Sigmoid colon (tissue), 7 donors: ENCODE results near the gene KLF16. TPM values are rescaled to one million over a fixed set of nuclear protein-coding genes. Genes with fewer than 3 reads are reported as not detected.
A peak's percentile ranks its signal among the peaks of the same experiment; 100 is the strongest.

ENCODE experiments used
- DNase-seq: peaks from one replicate; pipeline ENCODE4 v3.0.0-alpha.2; 2019
- H3K27ac ChIP-seq, 4 donors: fragments of 200-600 bp; sonication (generic); one replicate each; pipeline ENCODE4 v1.5.1; 2016 to 2019; ENCODE audit warnings: mild to moderate bottlenecking in 1 of 4
- H3K27me3 ChIP-seq, 3 donors: fragments of 200-600 bp; sonication (generic); one replicate each; pipeline ENCODE4 v1.5.1; 2019; ENCODE audit warnings: mild to moderate bottlenecking in 1 of 3
- H3K36me3 ChIP-seq, 4 donors: fragments of 200-600 bp; sonication (generic); one replicate each; pipeline ENCODE4 v1.5.1; 2016 to 2019
- H3K4me1 ChIP-seq, 4 donors: fragments of 200-600 bp; sonication (generic); one replicate each; pipeline ENCODE4 v1.5.1; 2017 to 2019
- H3K4me3 ChIP-seq, 4 donors: fragments of 200-600 bp; sonication (generic); one replicate each; pipeline ENCODE4 v1.5.1; 2017 to 2019; ENCODE audit warnings: mild to moderate bottlenecking in 2 of 4, moderate library complexity in 1 of 4
- H3K9me3 ChIP-seq, 4 donors: fragments of 200-600 bp in 3 of 4; sonication (generic) in 3 of 4; one replicate each; pipeline versions ENCODE4 v1.5.1 to v1.6.1; 2013 to 2019
- CTCF ChIP-seq, 4 experiments: fragments of 450-650 bp in 3 of 4; fragments of 200-600 bp in 1 of 4; IDR thresholded peaks; one replicate each; pipeline ENCODE4 v1.5.1; 2016 to 2019; ENCODE audit warnings: antibody characterized with exemption in 4 of 4, mild to moderate bottlenecking in 3 of 4, moderate library complexity in 2 of 4
- EP300 ChIP-seq, 4 donors: sonication (generic); formaldehyde crosslinking; IDR thresholded peaks; one replicate each; pipeline ENCODE4 v1.6.1; 2017; ENCODE audit warnings: antibody characterized with exemption in 4 of 4
- POLR2A ChIP-seq, 2 donors: fragments of 450-650 bp; IDR thresholded peaks; one replicate each; pipeline ENCODE4 v1.6.1; 2016; ENCODE audit warnings: antibody characterized with exemption in 2 of 2, mild to moderate bottlenecking in 2 of 2, moderate library complexity in 2 of 2
- POLR2AphosphoS5 ChIP-seq, 4 donors: sonication (generic); formaldehyde crosslinking; IDR thresholded peaks; one replicate each; pipeline ENCODE4 v1.6.1; 2017; ENCODE audit warnings: antibody characterized with exemption in 4 of 4
- WGBS, 2 donors: extraction: QIAGEN DNeasy Blood & Tissue Kit; methylation state at CpG; one replicate each; pipeline ENCODE4 v1.1.7; 2013; 5-methylcytosine and 5-hydroxymethylcytosine counted together
- intact Hi-C: fragments of 100-400 bp; cut with DNase I; formaldehyde crosslinking; loops from one replicate; pipeline ENCODE4 v1.15.1; 2023
- polyA plus RNA-seq, 3 donors: library from polyadenylated mRNA; stranded (reverse); fragments of 200-250 nt; gene quantifications; one replicate each; pipeline ENCODE4 v1.2.3, GENCODE V29; 2013
- total RNA-seq, 4 donors: library from RNA; depleted of rRNA; stranded (reverse); fragments of >200 nt; gene quantifications; one replicate each; pipeline ENCODE4 v1.1.0, GENCODE V29; 2016
- donor health status: healthy with polysubstance abuse.
- donor health status: Bipolar disorder and iron deficiency.
- donor health status: healthy.

KLF16 gene
- total and polyA plus RNA-seq, 7 donors = 2.1 to 20.5 (median 8.4) TPM

- Histone ChIP-seq H3K4me1 (peaks cover 0 to 21% (median 17%) of the 10 kb centered on the region in 4 donors), H3K9me3 (no peaks in the 10 kb centered on the region), H3K27me3 (no peaks in the 10 kb centered on the region), H3K27ac (peak overlapping the region in 3 of 4 donors; percentile 71 to 81 (median 72)), H3K36me3 (peaks cover under 1 to 6% (median 4%) of the 10 kb centered on the region in 4 donors), H3K4me3 (no peak overlapping the region)
- no peak for TF ChIP-seq CTCF (IDR thresholded peaks at IDR 0.05)
- no peak for TF ChIP-seq POLR2A (IDR thresholded peaks at IDR 0.05)
- TF ChIP-seq EP300 (IDR thresholded peaks at IDR 0.05) = no peak
- no peak for TF ChIP-seq POLR2AphosphoS5 (IDR thresholded peaks at IDR 0.05)
- WGBS, 2 donors = 58 to 88% methylated on average over 19 of the region's 19 CpGs
- intact Hi-C loops = no loop called here
- DNase-seq = no peak
These were observed 52.8 kb downstream of the KLF16 start for GRCh38 chr19:1810439-1811160.

GRCh38 chr19:1809678-1810077, 53.7 kb downstream of the KLF16 start:
- no peak overlapping the region for H3K4me3 ChIP-seq
- no peak for TF ChIP-seq CTCF (IDR thresholded peaks at IDR 0.05)
- no peak for TF ChIP-seq POLR2A (IDR thresholded peaks at IDR 0.05)
- no peak for TF ChIP-seq POLR2AphosphoS5 (IDR thresholded peaks at IDR 0.05)
- no peak for TF ChIP-seq EP300 (IDR thresholded peaks at IDR 0.05)
- H3K4me1 ChIP-seq = peaks cover 0 to 21% (median 17%) of the 10 kb centered on the region in 4 donors
- H3K27me3 ChIP-seq = no peaks in the 10 kb centered on the region
- no peak for DNase-seq
- no peak overlapping the region for H3K27ac ChIP-seq
- H3K36me3 ChIP-seq = no peaks in the 10 kb centered on the region
- WGBS, 2 donors = 60 to 77% methylated on average over 18 of the region's 18 CpGs
- intact Hi-C loops = no loop called here
- H3K9me3 ChIP-seq = no peaks in the 10 kb centered on the region

GRCh38 chr19:1808395-1808731, 55.0 kb downstream of the KLF16 start:
- no peak overlapping the region for H3K4me3 ChIP-seq

GRCh38 chr19:1807695-1808394, 55.5 kb downstream of the KLF16 start:
- H3K9me3 ChIP-seq = no peaks in the 10 kb centered on the region
- intact Hi-C loops = no loop called here
- TF ChIP-seq EP300 (IDR thresholded peaks at IDR 0.05) (no peak), POLR2AphosphoS5 (IDR thresholded peaks at IDR 0.05) (no peak), POLR2A (IDR thresholded peaks at IDR 0.05) (no peak), CTCF (IDR thresholded peaks at IDR 0.05) (no peak)
- no peak overlapping the region for H3K27ac ChIP-seq
- H3K36me3 ChIP-seq = no peaks in the 10 kb centered on the region
- H3K27me3 ChIP-seq = no peaks in the 10 kb centered on the region
- no peak for DNase-seq
- peaks cover 0 to 13% (median 9%) of the 10 kb centered on the region in 4 donors for H3K4me1 ChIP-seq
- no peak overlapping the region for H3K4me3 ChIP-seq
- 38 to 78% methylated on average over 30 of the region's 30 CpGs for WGBS, 2 donors

More at GRCh38 chr19:1808395-1808731, 55.0 kb downstream of the KLF16 start:
- no peaks in the 10 kb centered on the region for H3K27me3 ChIP-seq
- H3K27ac ChIP-seq = no peak overlapping the region
- no peak for TF ChIP-seq POLR2A (IDR thresholded peaks at IDR 0.05)
- no peak for TF ChIP-seq EP300 (IDR thresholded peaks at IDR 0.05)
- TF ChIP-seq CTCF (IDR thresholded peaks at IDR 0.05) = no peak
- no peak for TF ChIP-seq POLR2AphosphoS5 (IDR thresholded peaks at IDR 0.05)
- DNase-seq = no peak
- H3K36me3 ChIP-seq = no peaks in the 10 kb centered on the region
- 56 to 89% methylated on average over 2 of the region's 2 CpGs for WGBS, 2 donors
- peaks cover 0 to 18% (median 14%) of the 10 kb centered on the region in 4 donors for H3K4me1 ChIP-seq
- intact Hi-C loops = no loop called here
- no peaks in the 10 kb centered on the region for H3K9me3 ChIP-seq
